ENCODE data around the gene GNB3.
A peak's percentile ranks its signal among the peaks of the same experiment; 100 is the strongest.

Gene GNB3

GRCh38 chr12:6824085-6824775 is 16.5 kb upstream of the GNB3 start:
- DNase-seq = no peak

- DNase-seq = no peak
Measured at GRCh38 chr12:6824901-6825381, 15.8 kb upstream of the GNB3 start.

GRCh38 chr12:6825398-6826124 is 15.2 kb upstream of the GNB3 start:
- peak; percentile 56 for DNase-seq

GRCh38 chr12:6826125-6826733 is 14.5 kb upstream of the GNB3 start:
- no peak for DNase-seq

- DNase-seq = no peak
Measured at GRCh38 chr12:6826734-6827436, 13.8 kb upstream of the GNB3 start.

- DNase-seq = peak; percentile 58
Measured at GRCh38 chr12:6827437-6827911, 13.3 kb upstream of the GNB3 start.

GRCh38 chr12:6827982-6828780 is 12.5 kb upstream of the GNB3 start, which contains the start of gene P3H3:
Gene P3H3, plus strand, starts transcription at chr12:6828407. Its CDS starts 34 bp downstream, at chr12:6828441.
- DNase-seq = no peak

GRCh38 chr12:6828781-6829535 is 11.8 kb upstream of the GNB3 start:
- DNase-seq = no peak

GRCh38 chr12:6829536-6830220 is 11.0 kb upstream of the GNB3 start:
- no peak for DNase-seq

- DNase-seq = no peak
Measured at GRCh38 chr12:6830286-6830890, 10.3 kb upstream of the GNB3 start.

- no peak for DNase-seq
Measured at GRCh38 chr12:6830999-6831398, 9.7 kb upstream of the GNB3 start.

- no peak for DNase-seq
Measured at GRCh38 chr12:6831450-6831995, 9.2 kb upstream of the GNB3 start.

GRCh38 chr12:6832125-6832524 is 8.6 kb upstream of the GNB3 start:
- no peak for DNase-seq

GRCh38 chr12:6833189-6833890 is 7.4 kb upstream of the GNB3 start:
- no peak for DNase-seq

GRCh38 chr12:6834254-6834653 is 6.5 kb upstream of the GNB3 start:
- DNase-seq = no peak

- DNase-seq = no peak
Measured at GRCh38 chr12:6834873-6835272, 5.9 kb upstream of the GNB3 start.

- no peak for DNase-seq
Measured at GRCh38 chr12:6836851-6837250, 3.9 kb upstream of the GNB3 start.

GRCh38 chr12:6837370-6838060 is 3.2 kb upstream of the GNB3 start:
- DNase-seq = no peak

GRCh38 chr12:6838854-6839253 is 1.9 kb upstream of the GNB3 start:
- no peak for DNase-seq
